Neural cell (in vitro differentiated cells): ENCODE measurements around the gene LRRC72. TPM values are rescaled to one million over a fixed set of nuclear protein-coding genes. Genes with fewer than 3 reads are reported as not detected.

Experiments used
- H2AFZ ChIP-seq: fragments of 200-600, 300-800 bp; sonication (generic), shearing (Covaris generic); 2 replicates; pipeline ENCODE4 v1.6.0; 2014; ENCODE audit warnings: low read depth, mild to moderate bottlenecking, antibody characterized with exemption, low read length, moderate library complexity
- H3F3A ChIP-seq: fragments of 200-600 bp; shearing (Covaris generic); 2 replicates; pipeline ENCODE4 v1.6.1; 2016; ENCODE audit warnings: mild to moderate bottlenecking, moderate library complexity, mixed read lengths, antibody characterized with exemption, low read length; ENCODE audit not compliant: insufficient read depth, poor library complexity, severe bottlenecking
- H3K27ac ChIP-seq: fragments of 200-600, 300-800 bp; sonication (generic), shearing (Covaris generic); 2 replicates; pipeline ENCODE4 v1.5.1; 2014; ENCODE audit warnings: mild to moderate bottlenecking, low read length, moderate library complexity
- H3K27me3 ChIP-seq: fragments of 300-800, 200-600 bp; sonication (generic), shearing (Covaris generic); 2 replicates; pipeline ENCODE4 v1.6.0; 2014; ENCODE audit warnings: mild to moderate bottlenecking, low read depth, low read length, moderate library complexity; ENCODE audit not compliant: insufficient read depth
- H3K36me3 ChIP-seq: fragments of 300-800, 200-600 bp; sonication (generic), shearing (Covaris generic); 2 replicates; pipeline ENCODE4 v1.5.1; 2014; ENCODE audit warnings: mild to moderate bottlenecking, antibody characterized with exemption, low read length, moderate library complexity; ENCODE audit not compliant: insufficient read depth
- H3K4me2 ChIP-seq: fragments of 300-800, 200-600 bp; sonication (generic), shearing (Covaris generic); 2 replicates; pipeline ENCODE4 v1.6.0; 2014; ENCODE audit warnings: mild to moderate bottlenecking, low read length
- H3K4me3 ChIP-seq: fragments of 300-800, 200-600 bp; sonication (generic), shearing (Covaris generic); 2 replicates; pipeline ENCODE4 v1.5.1; 2014; ENCODE audit warnings: mild to moderate bottlenecking, low read length, moderate library complexity
- H3K79me2 ChIP-seq: fragments of 200-600 bp; shearing (Covaris generic); replicated peaks from 2 replicates; pipeline ENCODE4 v1.6.0; 2014; ENCODE audit warnings: mild to moderate bottlenecking, low read length, moderate library complexity; ENCODE audit not compliant: insufficient read depth
- H3K9ac ChIP-seq: fragments of 300-800, 200-600 bp; sonication (generic), shearing (Covaris generic); 2 replicates; pipeline ENCODE4 v1.6.1; 2016; ENCODE audit warnings: mild to moderate bottlenecking, low read length, mixed read lengths
- H3K9me2 ChIP-seq: fragments of 200-600 bp; shearing (Covaris generic); 2 replicates; pipeline ENCODE4 v1.6.1; 2016; ENCODE audit warnings: mild to moderate bottlenecking, low read length, mixed read lengths; ENCODE audit not compliant: insufficient read depth
- H3K9me3 ChIP-seq: fragments of 200-600, 300-800 bp; sonication (generic), shearing (Covaris generic); 2 replicates; pipeline ENCODE4 v1.6.1; 2016; ENCODE audit warnings: mild to moderate bottlenecking, mixed run types, low read length, moderate library complexity, mixed read lengths
- H4K20me1 ChIP-seq: fragments of 200-600 bp; shearing (Covaris generic); 2 replicates; pipeline ENCODE4 v1.6.1; 2016; ENCODE audit warnings: mild to moderate bottlenecking, mixed run types; ENCODE audit not compliant: insufficient read depth
- CTCF ChIP-seq: fragments of 450-650 bp; IDR thresholded peaks from 2 replicates; pipeline ENCODE4 v1.5.1; 2014; ENCODE audit warnings: antibody characterized with exemption, mild to moderate bottlenecking, moderate library complexity; ENCODE audit not compliant: poor library complexity, severe bottlenecking
- EP300 ChIP-seq: fragments of 450-650 bp; conservative IDR thresholded peaks from 2 replicates; pipeline ENCODE4 v1.6.1; 2014; ENCODE audit warnings: antibody characterized with exemption, mild to moderate bottlenecking, moderate library complexity; ENCODE audit not compliant: poor library complexity, severe bottlenecking
- EZH2 ChIP-seq: fragments of 200-600, 300-800 bp; shearing (Covaris generic), sonication (generic); IDR thresholded peaks from 2 replicates; pipeline ENCODE4 v1.6.1; 2014; ENCODE audit warnings: antibody characterized with exemption, low read length, borderline replicate concordance, mild to moderate bottlenecking; ENCODE audit not compliant: insufficient read depth, poor library complexity, severe bottlenecking
- MXI1 ChIP-seq: fragments of 450-650 bp; conservative IDR thresholded peaks from 2 replicates; pipeline ENCODE4 v1.6.1; 2014; ENCODE audit warnings: antibody characterized with exemption, mild to moderate bottlenecking; ENCODE audit not compliant: poor library complexity, severe bottlenecking
- POLR2AphosphoS5 ChIP-seq: IDR thresholded peaks from 2 replicates; pipeline ENCODE4 v1.6.1; 2012
- RAD21 ChIP-seq: fragments of 450-650 bp; conservative IDR thresholded peaks from 2 replicates; pipeline ENCODE4 v1.6.1; 2014; ENCODE audit warnings: antibody characterized with exemption, mild to moderate bottlenecking, moderate library complexity
- REST ChIP-seq: IDR thresholded peaks from 2 replicates; pipeline ENCODE4 v1.6.1; 2012; ENCODE audit warnings: borderline replicate concordance
- SMC3 ChIP-seq: fragments of 450-650 bp; conservative IDR thresholded peaks from 2 replicates; pipeline ENCODE4 v1.6.1; 2014; ENCODE audit warnings: antibody characterized with exemption, mild to moderate bottlenecking, moderate library complexity; ENCODE audit not compliant: poor library complexity
- TAF1 ChIP-seq: IDR thresholded peaks from 2 replicates; pipeline ENCODE4 v1.6.1; 2012; ENCODE audit warnings: low read depth
- polyA plus RNA-seq: library from polyadenylated mRNA; depleted of rRNA; stranded (reverse); fragments of >200 nt; gene quantifications from 2 replicates; pipeline ENCODE4 v1.2.3, GENCODE V29; 2014

The LRRC72 gene
- polyA plus RNA-seq, 1 donor from 2014 or later: not detected

- no peak for TF ChIP-seq EZH2
- no peak for TF ChIP-seq POLR2AphosphoS5
Measured at GRCh38 chr7:16542401-16542800, 15.8 kb downstream of the LRRC72 start (continued).

- Histone ChIP-seq H3K79me2 (no peaks in the 10 kb centered on the region), H3K9me2 (no peaks in the 10 kb centered on the region), H3K4me2 (no peak overlapping the region), H3F3A (no peaks in the 10 kb centered on the region), H3K36me3 (no peaks in the 10 kb centered on the region), H3K9me3 (no peaks in the 10 kb centered on the region), H3K27ac (no peak overlapping the region), H4K20me1 (no peaks in the 10 kb centered on the region), H3K27me3 (no peaks in the 10 kb centered on the region), H3K9ac (no peak overlapping the region), H2AFZ (no peak overlapping the region), H3K4me3 (no peak overlapping the region)
- TF ChIP-seq MXI1 (no peak), RAD21 (no peak), TAF1 (no peak), EZH2 (no peak), POLR2AphosphoS5 (no peak), CTCF (no peak), EP300 (no peak), SMC3 (no peak), REST (no peak)
Measured at GRCh38 chr7:16543456-16543855, 16.8 kb downstream of the LRRC72 start.

GRCh38 chr7:16546921-16547505 is 20.4 kb downstream of the LRRC72 start:
- Histone ChIP-seq H3K4me3 (no peak overlapping the region), H3K9ac (no peak overlapping the region), H2AFZ (no peak overlapping the region), H3F3A (no peaks in the 10 kb centered on the region), H3K9me3 (no peaks in the 10 kb centered on the region), H3K27ac (no peak overlapping the region), H3K9me2 (no peaks in the 10 kb centered on the region), H3K27me3 (no peaks in the 10 kb centered on the region), H3K36me3 (no peaks in the 10 kb centered on the region), H3K79me2 (no peaks in the 10 kb centered on the region), H4K20me1 (no peaks in the 10 kb centered on the region), H3K4me2 (no peak overlapping the region)
- no peak for TF ChIP-seq EZH2
- no peak for TF ChIP-seq CTCF
